BLaER1 treated with 17β-estradiol and CSF1 and Interleukin-3, amounts not matched to agents 10 nM and 100 nM (cell line): ENCODE results near the gene ZSCAN31.

Experiments
- H3K27ac ChIP-seq, 11 experiments: shearing (Covaris generic); formaldehyde crosslinking; 2 replicates each; pipeline ENCODE4 v1.8.1; 2022
- H3K27me3 ChIP-seq, 11 experiments: shearing (Covaris generic); formaldehyde crosslinking; 2 replicates each; pipeline ENCODE4 v1.8.1; 2022
- H3K36me3 ChIP-seq, 11 experiments: shearing (Covaris generic); formaldehyde crosslinking; 2 replicates each; pipeline ENCODE4 v1.8.1; 2022
- H3K4me1 ChIP-seq, 10 experiments: shearing (Covaris generic); formaldehyde crosslinking; 2 replicates each; pipeline ENCODE4 v1.8.1; 2022
- H3K4me2 ChIP-seq, 11 experiments: shearing (Covaris generic); formaldehyde crosslinking; 2 replicates each; pipeline ENCODE4 v1.8.1; 2022
- H3K4me3 ChIP-seq, 10 experiments: shearing (Covaris generic); formaldehyde crosslinking; 2 replicates each; pipeline ENCODE4 v1.8.1; 2022
- H3K9ac ChIP-seq, 11 experiments: shearing (Covaris generic); formaldehyde crosslinking; 2 replicates each; pipeline ENCODE4 v1.8.1; 2022
- H3K9me3 ChIP-seq, 11 experiments: shearing (Covaris generic); formaldehyde crosslinking; replicated peaks in 1 of 11; 2 replicates each; pipeline ENCODE4 v1.8.1; 2022
- H4K20me1 ChIP-seq, 11 experiments: shearing (Covaris generic); formaldehyde crosslinking; 2 replicates each; pipeline ENCODE4 v1.8.1; 2022
- Cebpa-rat ChIP-seq, 11 experiments: shearing (Covaris generic); IDR thresholded peaks; 2 replicates each; pipeline ENCODE4 v1.8.1; 2022

Gene ZSCAN31

GRCh38 chr6:28349892-28350737, 14.2 kb upstream of the ZSCAN31 start, which contains the start of gene ZKSCAN3:
ZKSCAN3 (plus strand) TSS chr6:28349947; CDS start chr6:28359587, 9,640 bp downstream.
- TF ChIP-seq Cebpa-rat (IDR thresholded peaks at IDR 0.05), result no peak
- H3K4me2 ChIP-seq, result peak within 1 kb of the TSS; percentile 70 to 93 (median 83)
- H3K4me3 ChIP-seq, result peak within 1 kb of the TSS; percentile 76 to 88 (median 78)
- peaks cover 0 to 6% (median 0%) of the 10 kb centered on the region in 11 experiments; a peak in 1 of 22 replicates for H4K20me1 ChIP-seq
- peak within 1 kb of the TSS; percentile 61 to 85 (median 77) for H3K27ac ChIP-seq
- peak within 1 kb of the TSS; percentile 78 to 88 (median 82) for H3K9ac ChIP-seq
- H3K9me3 ChIP-seq, result peaks cover 0 to 23% (median 18%) of the 10 kb centered on the region in 11 experiments; a peak in 15 of 22 replicates
- H3K36me3 ChIP-seq, result peaks cover 0 to 16% (median 13%) of the 10 kb centered on the region in 11 experiments; a peak in 15 of 22 replicates
- H3K27me3 ChIP-seq, result no peaks in the 10 kb centered on the region
- H3K4me1 ChIP-seq, result peaks cover 15 to 20% (median 18%) of the 10 kb centered on the region in 10 experiments

- Histone ChIP-seq H3K9me3 (peaks cover 0 to 22% (median 18%) of the 10 kb centered on the region in 11 experiments; a peak in 15 of 22 replicates), H4K20me1 (peaks cover 0 to 5% (median 0%) of the 10 kb centered on the region in 11 experiments; a peak in 1 of 22 replicates), H3K9ac (peak overlapping the region; percentile 78 to 88 (median 82)), H3K4me2 (peak overlapping the region; percentile 70 to 93 (median 83)), H3K4me3 (peak overlapping the region; percentile 76 to 88 (median 78)), H3K27me3 (no peaks in the 10 kb centered on the region), H3K27ac (peak overlapping the region; percentile 61 to 85 (median 77)), H3K4me1 (peaks cover 12 to 16% (median 14%) of the 10 kb centered on the region in 10 experiments), H3K36me3 (peaks cover 0 to 15% (median 10%) of the 10 kb centered on the region in 11 experiments; a peak in 15 of 22 replicates)
- TF ChIP-seq Cebpa-rat (IDR thresholded peaks at IDR 0.05), result no peak
These were observed 13.5 kb upstream of the ZSCAN31 start for GRCh38 chr6:28349344-28349891.

- Histone ChIP-seq H3K4me2 (no peak overlapping the region), H3K9ac (no peak overlapping the region), H4K20me1 (no peaks in the 10 kb centered on the region), H3K9me3 (peaks cover 0 to 7% (median 3%) of the 10 kb centered on the region in 11 experiments; a peak in 4 of 22 replicates), H3K36me3 (no peaks in the 10 kb centered on the region; a peak in 1 of 22 replicates), H3K4me3 (no peak overlapping the region), H3K27me3 (no peaks in the 10 kb centered on the region), H3K27ac (no peak overlapping the region), H3K4me1 (peaks cover 12 to 16% (median 14%) of the 10 kb centered on the region in 10 experiments)
- TF ChIP-seq Cebpa-rat (IDR thresholded peaks at IDR 0.05), result no peak
These were observed 11.2 kb upstream of the ZSCAN31 start for GRCh38 chr6:28347119-28347518.

GRCh38 chr6:28345201-28345600, 9.3 kb upstream of the ZSCAN31 start:
- Histone ChIP-seq H3K4me3 (no peak overlapping the region), H3K4me1 (peaks cover 0 to 15% (median under 1%) of the 10 kb centered on the region in 10 experiments; a peak in 12 of 20 replicates), H3K9ac (no peak overlapping the region), H4K20me1 (no peaks in the 10 kb centered on the region), H3K36me3 (peaks cover 0 to 2% (median 0%) of the 10 kb centered on the region in 11 experiments; a peak in 1 of 22 replicates), H3K4me2 (no peak overlapping the region), H3K27ac (no peak overlapping the region), H3K9me3 (peaks cover 15 to 26% (median 20%) of the 10 kb centered on the region in 11 experiments), H3K27me3 (no peaks in the 10 kb centered on the region)
- no peak for TF ChIP-seq Cebpa-rat (IDR thresholded peaks at IDR 0.05)

GRCh38 chr6:28343898-28344677, 8.1 kb upstream of the ZSCAN31 start:
- Histone ChIP-seq H4K20me1 (no peaks in the 10 kb centered on the region), H3K4me2 (no peak overlapping the region), H3K4me3 (no peak overlapping the region), H3K9ac (no peak overlapping the region), H3K9me3 (peaks cover 26 to 37% (median 31%) of the 10 kb centered on the region in 11 experiments), H3K27me3 (no peaks in the 10 kb centered on the region), H3K36me3 (peaks cover 0 to 8% (median 0%) of the 10 kb centered on the region in 11 experiments; a peak in 2 of 22 replicates), H3K27ac (no peak overlapping the region), H3K4me1 (peaks cover 0 to 13% (median 0%) of the 10 kb centered on the region in 10 experiments; a peak in 4 of 20 replicates)
- no peak for TF ChIP-seq Cebpa-rat (IDR thresholded peaks at IDR 0.05)

GRCh38 chr6:28340310-28341095, 4.6 kb upstream of the ZSCAN31 start:
- Histone ChIP-seq H3K4me3 (no peak overlapping the region), H4K20me1 (no peaks in the 10 kb centered on the region), H3K27ac (no peak overlapping the region), H3K4me2 (peak overlapping the region in 4 of 11 experiments; percentile 0 to 41 (median 29); a peak in 5 of 22 replicates), H3K36me3 (peaks cover 0 to 8% (median 0%) of the 10 kb centered on the region in 11 experiments; a peak in 2 of 22 replicates), H3K27me3 (no peaks in the 10 kb centered on the region), H3K4me1 (peaks cover 10 to 33% (median 16%) of the 10 kb centered on the region in 10 experiments), H3K9ac (no peak overlapping the region), H3K9me3 (peaks cover 30 to 50% (median 34%) of the 10 kb centered on the region in 11 experiments)
- TF ChIP-seq Cebpa-rat (IDR thresholded peaks at IDR 0.05), result no peak

- no peak for TF ChIP-seq Cebpa-rat (IDR thresholded peaks at IDR 0.05)
- H3K4me1 ChIP-seq, result peaks cover 15 to 44% (median 24%) of the 10 kb centered on the region in 10 experiments
- H3K36me3 ChIP-seq, result peaks cover 0 to 8% (median 0%) of the 10 kb centered on the region in 11 experiments; a peak in 1 of 22 replicates
- no peaks in the 10 kb centered on the region for H3K27me3 ChIP-seq
- H3K9me3 ChIP-seq, result peaks cover 29 to 57% (median 31%) of the 10 kb centered on the region in 11 experiments
- peak overlapping the region; percentile 65 to 88 (median 80); a peak in 17 of 20 replicates for H3K4me3 ChIP-seq
- peak overlapping the region in 10 of 11 experiments; percentile 84 to 98 (median 94); a peak in 20 of 22 replicates for H3K27ac ChIP-seq
- peak overlapping the region; percentile 86 to 97 (median 89) for H3K4me2 ChIP-seq
- H4K20me1 ChIP-seq, result no peaks in the 10 kb centered on the region
- H3K9ac ChIP-seq, result peak overlapping the region in 9 of 11 experiments; percentile 80 to 92 (median 89); a peak in 18 of 22 replicates
These were observed 1.2 kb upstream of the ZSCAN31 start for GRCh38 chr6:28337121-28337520.
